Mammary epithelial cell (primary cell): ENCODE results near the gene POU2F3.

Experiments used
- EZH2 ChIP-seq: IDR thresholded peaks from 2 replicates; pipeline ENCODE4 v1.6.1; 2012; ENCODE audit warnings: low read length, inconsistent platforms, borderline replicate concordance
- TF ChIP-seq, protein P1 (sequence below), 2 donors: IDR thresholded peaks in 1 of 2; conservative IDR thresholded peaks in 1 of 2; 2 replicates each; pipeline ENCODE4 v1.5.1; 2011 to 2012; ENCODE audit warnings: inconsistent platforms in 2 of 2, low read length in 2 of 2, mild to moderate bottlenecking in 2 of 2, control low read depth in 1 of 2, low read depth in 1 of 2; ENCODE audit not compliant: insufficient read depth in 1 of 2; ENCODE audit errors: extremely low read depth in 1 of 2

- TF ChIP-seq EZH2: no peak
- TF ChIP-seq, protein P1, sequence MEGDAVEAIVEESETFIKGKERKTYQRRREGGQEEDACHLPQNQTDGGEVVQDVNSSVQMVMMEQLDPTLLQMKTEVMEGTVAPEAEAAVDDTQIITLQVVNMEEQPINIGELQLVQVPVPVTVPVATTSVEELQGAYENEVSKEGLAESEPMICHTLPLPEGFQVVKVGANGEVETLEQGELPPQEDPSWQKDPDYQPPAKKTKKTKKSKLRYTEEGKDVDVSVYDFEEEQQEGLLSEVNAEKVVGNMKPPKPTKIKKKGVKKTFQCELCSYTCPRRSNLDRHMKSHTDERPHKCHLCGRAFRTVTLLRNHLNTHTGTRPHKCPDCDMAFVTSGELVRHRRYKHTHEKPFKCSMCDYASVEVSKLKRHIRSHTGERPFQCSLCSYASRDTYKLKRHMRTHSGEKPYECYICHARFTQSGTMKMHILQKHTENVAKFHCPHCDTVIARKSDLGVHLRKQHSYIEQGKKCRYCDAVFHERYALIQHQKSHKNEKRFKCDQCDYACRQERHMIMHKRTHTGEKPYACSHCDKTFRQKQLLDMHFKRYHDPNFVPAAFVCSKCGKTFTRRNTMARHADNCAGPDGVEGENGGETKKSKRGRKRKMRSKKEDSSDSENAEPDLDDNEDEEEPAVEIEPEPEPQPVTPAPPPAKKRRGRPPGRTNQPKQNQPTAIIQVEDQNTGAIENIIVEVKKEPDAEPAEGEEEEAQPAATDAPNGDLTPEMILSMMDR (conservative IDR thresholded peaks at IDR 0.05 in 1 of 2, IDR thresholded peaks at IDR 0.05 in 1 of 2; ENCODE audit: extremely low read depth in 1 of 2, insufficient read depth in 1 of 2, low read depth in 1 of 2, low read length in 2 of 2): no peak
Observed at GRCh38 chr11:120217526-120217925, 22.4 kb upstream of the POU2F3 start.
